Spleen (tissue), 7 donors: Measurements from ENCODE around the gene TSSC4.

Source experiments
- POLR2A ChIP-seq, 3 donors: fragments of 450-650 bp; IDR thresholded peaks; one replicate each; pipeline ENCODE4 v1.5.1; 2017; ENCODE audit warnings: antibody characterized with exemption in 3 of 3, mild to moderate bottlenecking in 1 of 3
- POLR2AphosphoS5 ChIP-seq, 3 donors: sonication (generic); formaldehyde crosslinking; IDR thresholded peaks; one replicate each; pipeline ENCODE4 v1.5.1; 2017; ENCODE audit warnings: antibody characterized with exemption in 3 of 3
- TF ChIP-seq, protein P1 (sequence below), 11 experiments: fragments of 200-600 bp in 7 of 11; fragments of 450-650 bp in 4 of 11; sonication (generic) in 4 of 11; IDR thresholded peaks in 8 of 11; conservative IDR thresholded peaks in 3 of 11; 1 replicate in 7 of 11; 2 replicates in 4 of 11; pipeline versions ENCODE4 v1.4.0 to v1.8.0; 2016 to 2021; ENCODE audit warnings: antibody characterized with exemption in 11 of 11, inconsistent platforms in 4 of 11, mild to moderate bottlenecking in 1 of 11
- donor health status: DM: no; HTN: no; CAD: no; lungs with moderate emphysema.
- donor health status: DM: no; HTN: no; CAD: no.
- donor health status: DM: no; HTN: no; CAD: no.

DNA sequence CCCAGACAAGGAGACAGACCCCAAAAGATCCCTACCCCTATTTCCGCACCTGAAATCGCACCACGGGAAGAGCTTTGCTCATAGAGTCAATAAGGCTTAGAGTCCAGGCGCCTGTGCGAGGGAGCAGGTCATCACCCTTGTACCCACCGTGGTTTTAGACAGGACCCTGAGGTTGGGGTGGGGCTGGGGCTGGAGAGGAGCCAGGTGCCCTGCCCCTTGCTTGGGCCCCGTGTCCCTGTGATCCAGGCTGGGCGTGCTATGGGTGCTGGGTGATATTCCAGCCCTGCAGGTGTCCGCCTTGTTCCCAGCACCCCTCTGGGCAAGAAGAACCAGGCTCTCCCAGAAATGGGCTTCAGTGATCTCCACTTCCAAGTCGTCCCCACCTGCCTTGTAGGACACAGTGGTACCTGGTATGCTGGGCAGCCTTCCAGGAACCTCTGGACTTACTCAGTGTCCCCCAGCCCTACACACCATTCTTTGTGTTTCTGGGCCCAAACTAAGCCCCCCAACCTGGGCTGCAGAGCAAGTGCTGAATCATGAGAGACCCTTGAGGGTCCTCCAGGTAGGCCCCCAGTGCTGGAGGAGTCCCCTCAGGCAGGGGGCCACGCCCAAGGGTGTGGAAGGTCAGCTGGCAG is 18.9 kb upstream of the TSSC4 start:
- TF ChIP-seq, protein P1, sequence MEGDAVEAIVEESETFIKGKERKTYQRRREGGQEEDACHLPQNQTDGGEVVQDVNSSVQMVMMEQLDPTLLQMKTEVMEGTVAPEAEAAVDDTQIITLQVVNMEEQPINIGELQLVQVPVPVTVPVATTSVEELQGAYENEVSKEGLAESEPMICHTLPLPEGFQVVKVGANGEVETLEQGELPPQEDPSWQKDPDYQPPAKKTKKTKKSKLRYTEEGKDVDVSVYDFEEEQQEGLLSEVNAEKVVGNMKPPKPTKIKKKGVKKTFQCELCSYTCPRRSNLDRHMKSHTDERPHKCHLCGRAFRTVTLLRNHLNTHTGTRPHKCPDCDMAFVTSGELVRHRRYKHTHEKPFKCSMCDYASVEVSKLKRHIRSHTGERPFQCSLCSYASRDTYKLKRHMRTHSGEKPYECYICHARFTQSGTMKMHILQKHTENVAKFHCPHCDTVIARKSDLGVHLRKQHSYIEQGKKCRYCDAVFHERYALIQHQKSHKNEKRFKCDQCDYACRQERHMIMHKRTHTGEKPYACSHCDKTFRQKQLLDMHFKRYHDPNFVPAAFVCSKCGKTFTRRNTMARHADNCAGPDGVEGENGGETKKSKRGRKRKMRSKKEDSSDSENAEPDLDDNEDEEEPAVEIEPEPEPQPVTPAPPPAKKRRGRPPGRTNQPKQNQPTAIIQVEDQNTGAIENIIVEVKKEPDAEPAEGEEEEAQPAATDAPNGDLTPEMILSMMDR (IDR thresholded peaks at IDR 0.05 in 8 of 11, conservative IDR thresholded peaks at IDR 0.05 in 3 of 11) = no peak
- TF ChIP-seq POLR2AphosphoS5 (IDR thresholded peaks at IDR 0.05) (no peak), POLR2A (IDR thresholded peaks at IDR 0.05) (no peak)
